Measurements from ENCODE around the gene RNF186. TPM values are rescaled to one million over a fixed set of nuclear protein-coding genes. Genes with fewer than 3 reads are reported as not detected.

The RNF186 gene
- polyA plus RNA-seq, 3 donors from 2014 or later = not detected

Other genes with a start within 250 kb of the RNF186 start
- gene NBL1, start 171.0 kb downstream of the RNF186 start, polyA plus RNA-seq = 1 to 10 TPM in 1 of 3 donors, under 1 TPM in 1, not detected in 1; 0.44 to 2.7 TPM
- gene HTR6, start 150.4 kb downstream of the RNF186 start, polyA plus RNA-seq = not detected
- gene TMCO4, start 15.4 kb downstream of the RNF186 start, polyA plus RNA-seq = 10 to 100 TPM; 13.1 to 17.0 (median 16.9) TPM
- gene OTUD3, start 67.1 kb upstream of the RNF186 start, polyA plus RNA-seq = 1 to 10 TPM in 1 of 3 donors, under 1 TPM in 2; 0.09 to 1.7 (median 0.38) TPM
- gene PLA2G2E, start 108.3 kb upstream of the RNF186 start, polyA plus RNA-seq = not detected
- not detected for gene PLA2G2A, start 164.3 kb upstream of the RNF186 start, polyA plus RNA-seq

All from immature natural killer cell (primary cell).